ENCODE data around the gene OR13A1.
"Not testable (repeated sequence)": the region's sequence is repeated elsewhere in the genome, so short reads cannot be mapped to it uniquely, and the experiment has no call there.

OR13A1 gene

GRCh38 chr10:45265996-45266395, 49.4 kb downstream of the OR13A1 start:
- Histone ChIP-seq H3K27me3 (replicated peaks; ENCODE audit: control insufficient read depth, insufficient read depth, low read length) (no peaks in the 10 kb centered on the region), H3K4me3 (replicated peaks; ENCODE audit: low read depth, low read length) (no peak overlapping the region), H3K36me3 (ENCODE audit: control insufficient read depth, insufficient read depth, low read length) (no peaks in the 10 kb centered on the region)
- no peak for DNase-seq (ENCODE audit: extremely low read depth, insufficient read length)
- TF ChIP-seq, protein P1, sequence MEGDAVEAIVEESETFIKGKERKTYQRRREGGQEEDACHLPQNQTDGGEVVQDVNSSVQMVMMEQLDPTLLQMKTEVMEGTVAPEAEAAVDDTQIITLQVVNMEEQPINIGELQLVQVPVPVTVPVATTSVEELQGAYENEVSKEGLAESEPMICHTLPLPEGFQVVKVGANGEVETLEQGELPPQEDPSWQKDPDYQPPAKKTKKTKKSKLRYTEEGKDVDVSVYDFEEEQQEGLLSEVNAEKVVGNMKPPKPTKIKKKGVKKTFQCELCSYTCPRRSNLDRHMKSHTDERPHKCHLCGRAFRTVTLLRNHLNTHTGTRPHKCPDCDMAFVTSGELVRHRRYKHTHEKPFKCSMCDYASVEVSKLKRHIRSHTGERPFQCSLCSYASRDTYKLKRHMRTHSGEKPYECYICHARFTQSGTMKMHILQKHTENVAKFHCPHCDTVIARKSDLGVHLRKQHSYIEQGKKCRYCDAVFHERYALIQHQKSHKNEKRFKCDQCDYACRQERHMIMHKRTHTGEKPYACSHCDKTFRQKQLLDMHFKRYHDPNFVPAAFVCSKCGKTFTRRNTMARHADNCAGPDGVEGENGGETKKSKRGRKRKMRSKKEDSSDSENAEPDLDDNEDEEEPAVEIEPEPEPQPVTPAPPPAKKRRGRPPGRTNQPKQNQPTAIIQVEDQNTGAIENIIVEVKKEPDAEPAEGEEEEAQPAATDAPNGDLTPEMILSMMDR (IDR thresholded peaks at IDR 0.05; ENCODE audit: insufficient read depth, low read length, poor library complexity, severe bottlenecking) = no peak

DNA sequence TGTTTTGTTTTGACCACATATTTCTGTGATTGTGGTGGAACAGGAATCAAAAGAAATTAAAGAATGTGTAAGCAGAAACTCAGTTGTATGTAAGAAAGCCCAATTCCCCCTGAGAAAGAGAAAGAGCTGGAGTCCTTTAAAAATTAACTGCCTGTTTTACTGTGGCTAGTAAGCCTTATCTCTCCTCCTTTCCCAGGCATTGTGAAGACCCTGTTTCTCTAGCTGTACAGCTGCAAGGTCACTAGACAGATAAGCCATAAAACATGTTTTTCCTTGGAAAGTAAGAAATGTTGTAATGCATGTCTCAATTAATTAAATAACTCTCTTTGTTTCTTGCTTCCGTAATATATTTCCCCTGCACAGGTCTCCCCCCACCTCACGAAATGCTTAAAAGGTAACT, 53.5 kb downstream of the OR13A1 start:
- TF ChIP-seq, protein P1 (IDR thresholded peaks at IDR 0.05; ENCODE audit: insufficient read depth, low read length, poor library complexity, severe bottlenecking) = no peak
- Histone ChIP-seq H3K27me3 (replicated peaks; ENCODE audit: control insufficient read depth, insufficient read depth, low read length) (no peaks in the 10 kb centered on the region), H3K36me3 (ENCODE audit: control insufficient read depth, insufficient read depth, low read length) (no peaks in the 10 kb centered on the region), H3K4me3 (replicated peaks; ENCODE audit: low read depth, low read length) (no peak overlapping the region)
- DNase-seq (ENCODE audit: extremely low read depth, insufficient read length) = no peak

- H3K4me3 ChIP-seq (replicated peaks; ENCODE audit: low read depth, low read length) = no peak overlapping the region
- DNase-seq (ENCODE audit: extremely low read depth, insufficient read length) = no peak
- TF ChIP-seq, protein P1 (IDR thresholded peaks at IDR 0.05; ENCODE audit: insufficient read depth, low read length, poor library complexity, severe bottlenecking) = no peak
- H3K36me3 ChIP-seq (ENCODE audit: control insufficient read depth, insufficient read depth, low read length) = no peaks in the 10 kb centered on the region
- no peaks in the 10 kb centered on the region for H3K27me3 ChIP-seq (replicated peaks; ENCODE audit: control insufficient read depth, insufficient read depth, low read length)
These were observed 54.1 kb downstream of the OR13A1 start for GRCh38 chr10:45261243-45261775.

- not testable (repeated sequence) for H3K36me3 ChIP-seq (ENCODE audit: control insufficient read depth, insufficient read depth, low read length); H3K27me3 ChIP-seq (replicated peaks; ENCODE audit: control insufficient read depth, insufficient read depth, low read length); DNase-seq (ENCODE audit: extremely low read depth, insufficient read length); H3K4me3 ChIP-seq (replicated peaks; ENCODE audit: low read depth, low read length)
These were observed 54.8 kb downstream of the OR13A1 start for GRCh38 chr10:45260635-45261034.

GRCh38 chr10:45259786-45260495, 55.5 kb downstream of the OR13A1 start:
- H3K4me3 ChIP-seq (replicated peaks; ENCODE audit: low read depth, low read length); DNase-seq (ENCODE audit: extremely low read depth, insufficient read length); H3K36me3 ChIP-seq (ENCODE audit: control insufficient read depth, insufficient read depth, low read length); H3K27me3 ChIP-seq (replicated peaks; ENCODE audit: control insufficient read depth, insufficient read depth, low read length): not testable (repeated sequence)

GRCh38 chr10:45257600-45257999, 57.8 kb downstream of the OR13A1 start:
- no peak for DNase-seq (ENCODE audit: extremely low read depth, insufficient read length)
- TF ChIP-seq, protein P1 (IDR thresholded peaks at IDR 0.05; ENCODE audit: insufficient read depth, low read length, poor library complexity, severe bottlenecking) = no peak
- Histone ChIP-seq H3K27me3 (replicated peaks; ENCODE audit: control insufficient read depth, insufficient read depth, low read length) (no peaks in the 10 kb centered on the region), H3K36me3 (ENCODE audit: control insufficient read depth, insufficient read depth, low read length) (no peaks in the 10 kb centered on the region), H3K4me3 (replicated peaks; ENCODE audit: low read depth, low read length) (no peak overlapping the region)

All from GM06990 (cell line).